GM18861 (cell line): ENCODE results near the gene PKNOX2.

ENCODE experiments used
- ATAC-seq: cut with Tn5 transposase; IDR thresholded peaks from one replicate; pipeline ENCODE4 v1.9.1; 2021; ENCODE audit not compliant: unreplicated experiment

PKNOX2 gene

GRCh38 chr11:125401746-125402145 lies 237.2 kb downstream of the PKNOX2 start:
- ATAC-seq: no peak

DNA sequence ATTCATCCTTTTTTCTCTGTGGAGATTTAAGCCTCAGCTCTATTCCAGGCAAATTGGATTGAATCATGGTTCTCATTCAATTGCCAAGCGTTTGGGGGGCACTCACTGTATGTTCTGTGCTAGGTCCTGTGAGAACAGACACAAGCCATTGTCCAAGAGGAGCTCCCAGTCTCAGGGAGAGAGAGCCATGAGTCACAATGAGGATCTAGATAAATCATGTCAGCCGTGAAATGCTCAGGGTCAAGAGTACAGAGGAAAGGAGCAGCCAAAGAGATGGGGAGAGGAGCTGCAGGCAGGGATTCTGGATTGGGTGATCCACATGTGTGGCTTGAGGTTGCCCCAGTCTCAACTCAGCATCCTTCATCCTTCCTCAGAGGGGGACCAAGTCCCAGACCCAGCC lies 237.9 kb downstream of the PKNOX2 start:
- ATAC-seq: no peak

GRCh38 chr11:125404157-125404810 lies 239.7 kb downstream of the PKNOX2 start:
- no peak for ATAC-seq

- peak; percentile 68 for ATAC-seq
Observed at GRCh38 chr11:125404811-125405790, 240.6 kb downstream of the PKNOX2 start.

GRCh38 chr11:125407046-125407445 lies 242.5 kb downstream of the PKNOX2 start:
- no peak for ATAC-seq

- no peak for ATAC-seq
Observed at GRCh38 chr11:125408311-125408711, 243.8 kb downstream of the PKNOX2 start.

DNA sequence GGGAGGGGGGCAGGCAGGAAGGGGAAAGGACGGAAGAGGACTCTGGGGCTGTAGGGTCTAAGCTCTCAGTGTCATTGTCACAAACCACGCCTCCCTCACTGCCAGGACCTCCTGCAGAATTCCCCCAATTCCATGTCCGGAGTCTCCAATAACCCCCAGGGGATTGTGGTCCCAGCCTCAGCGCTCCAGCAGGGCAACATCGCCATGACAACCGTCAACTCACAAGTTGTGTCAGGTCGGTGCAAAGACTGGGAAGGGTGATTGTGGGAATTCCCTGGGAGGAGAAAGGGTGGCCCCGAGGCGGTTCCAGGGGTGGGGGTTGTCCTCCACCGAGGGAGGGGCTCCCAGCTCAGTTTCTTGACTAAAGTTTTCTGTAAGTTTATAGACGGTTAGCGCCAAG lies 245.5 kb downstream of the PKNOX2 start:
- no peak for ATAC-seq

DNA sequence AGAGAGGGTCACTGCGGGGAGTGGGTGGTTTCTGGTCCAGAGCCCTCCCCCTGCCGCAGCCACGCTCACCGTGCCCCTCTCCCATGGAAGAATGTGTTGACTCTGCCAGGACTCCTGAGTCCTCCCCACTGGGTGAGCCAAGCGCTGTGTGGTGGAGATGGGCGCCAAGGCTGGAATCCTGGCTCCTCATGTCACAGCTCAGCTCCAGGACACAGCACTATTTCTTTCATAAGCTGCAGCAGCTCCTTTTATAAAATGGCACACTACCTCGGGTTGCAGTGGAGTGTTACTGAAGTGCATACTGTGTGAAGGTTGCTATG lies 247.6 kb downstream of the PKNOX2 start:
- ATAC-seq: no peak

GRCh38 chr11:125412509-125412908 lies 248.0 kb downstream of the PKNOX2 start:
- ATAC-seq: no peak

DNA sequence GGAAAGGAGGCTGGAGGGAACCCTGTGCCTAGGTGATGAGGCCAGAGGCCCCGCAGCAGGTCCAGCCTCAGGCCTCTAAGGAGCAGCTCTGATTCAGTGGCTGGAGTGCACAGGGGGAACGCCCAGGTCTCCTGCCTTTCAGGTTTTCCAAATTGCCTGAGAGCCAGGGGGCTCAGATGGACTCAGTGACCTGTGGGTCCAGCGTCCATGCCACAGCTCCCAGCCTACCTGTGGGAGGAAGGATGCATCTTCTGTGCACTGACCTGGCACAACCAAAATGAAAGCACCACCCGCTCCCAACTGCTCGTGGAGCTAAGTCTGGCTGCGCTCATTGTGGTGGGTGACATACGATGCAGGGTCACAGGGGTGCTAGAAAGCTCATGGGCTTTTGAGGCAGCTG lies 248.7 kb downstream of the PKNOX2 start:
- ATAC-seq: no peak

DNA sequence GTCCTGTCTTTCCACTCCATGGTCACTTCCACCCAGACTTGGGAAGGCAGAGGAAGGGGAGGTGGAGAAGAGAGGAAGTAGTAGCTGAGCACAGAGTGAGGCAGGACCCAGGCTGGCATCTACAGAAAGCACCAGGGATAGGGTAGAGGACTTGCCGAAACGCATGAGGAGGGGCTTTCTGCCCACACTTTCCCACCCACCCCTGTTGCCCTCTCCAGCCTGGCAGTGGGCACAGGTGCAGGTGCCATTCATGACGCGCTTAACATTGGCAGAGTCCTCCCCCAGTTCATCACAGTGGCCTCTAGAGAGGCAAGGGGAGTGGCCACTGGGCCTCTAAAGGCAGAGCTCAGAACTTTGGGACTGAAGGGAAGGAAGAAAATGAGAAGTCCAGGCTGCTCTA lies 249.6 kb downstream of the PKNOX2 start:
- ATAC-seq: no peak

- ATAC-seq: no peak
Observed at GRCh38 chr11:125416981-125417935, 252.7 kb downstream of the PKNOX2 start.

GRCh38 chr11:125418396-125418795 lies 253.8 kb downstream of the PKNOX2 start:
- ATAC-seq: no peak

- ATAC-seq: no peak
Observed at GRCh38 chr11:125422681-125423080, 258.1 kb downstream of the PKNOX2 start.

DNA sequence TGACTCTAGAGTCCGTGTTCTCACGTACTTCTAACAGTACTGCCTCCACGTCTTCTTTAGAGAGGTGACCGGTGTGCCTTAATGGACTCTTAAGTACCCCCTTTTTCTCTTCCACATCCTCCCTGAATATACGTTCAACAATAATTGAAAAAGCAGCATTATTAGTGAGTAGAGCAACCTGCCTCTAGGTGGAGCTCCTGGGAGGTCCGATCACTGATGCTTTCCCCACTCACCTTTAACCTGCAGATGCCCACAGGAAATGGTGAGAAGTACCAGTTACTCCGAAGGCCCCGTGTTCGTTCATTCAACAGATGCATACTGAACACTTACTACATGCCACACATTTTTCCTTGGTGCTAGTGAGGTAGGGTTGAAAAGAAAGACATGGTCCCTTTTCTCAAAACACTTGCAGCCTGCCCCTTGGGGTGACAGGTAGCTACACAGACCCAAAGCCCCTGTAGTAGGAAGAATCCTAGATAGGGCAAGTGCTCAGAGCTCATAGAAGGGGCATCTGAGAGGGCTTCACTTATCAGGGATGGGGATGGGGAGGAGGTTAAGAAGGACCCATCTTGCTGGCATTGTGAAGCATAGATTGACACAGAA lies 258.8 kb downstream of the PKNOX2 start:
- ATAC-seq: no peak

DNA sequence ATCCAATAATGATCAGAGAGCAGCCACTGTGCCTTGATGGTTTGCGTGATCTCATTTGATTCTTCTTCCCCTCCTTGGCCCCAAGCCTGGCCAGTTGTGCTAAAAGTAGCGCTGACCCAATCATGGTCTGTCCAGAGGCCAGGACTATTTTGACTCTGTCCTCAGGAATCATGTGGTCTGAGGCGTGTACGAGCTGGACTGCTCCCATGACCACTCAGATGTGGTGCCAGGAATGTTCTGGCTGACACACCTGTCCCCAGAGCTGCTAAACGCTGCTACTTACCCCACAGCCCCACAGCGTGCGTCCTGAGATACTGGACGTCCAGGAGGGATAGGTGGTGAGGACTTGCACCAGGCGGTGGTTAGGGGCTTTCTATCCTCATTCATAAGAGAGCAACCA lies 261.1 kb downstream of the PKNOX2 start:
- ATAC-seq: no peak

DNA sequence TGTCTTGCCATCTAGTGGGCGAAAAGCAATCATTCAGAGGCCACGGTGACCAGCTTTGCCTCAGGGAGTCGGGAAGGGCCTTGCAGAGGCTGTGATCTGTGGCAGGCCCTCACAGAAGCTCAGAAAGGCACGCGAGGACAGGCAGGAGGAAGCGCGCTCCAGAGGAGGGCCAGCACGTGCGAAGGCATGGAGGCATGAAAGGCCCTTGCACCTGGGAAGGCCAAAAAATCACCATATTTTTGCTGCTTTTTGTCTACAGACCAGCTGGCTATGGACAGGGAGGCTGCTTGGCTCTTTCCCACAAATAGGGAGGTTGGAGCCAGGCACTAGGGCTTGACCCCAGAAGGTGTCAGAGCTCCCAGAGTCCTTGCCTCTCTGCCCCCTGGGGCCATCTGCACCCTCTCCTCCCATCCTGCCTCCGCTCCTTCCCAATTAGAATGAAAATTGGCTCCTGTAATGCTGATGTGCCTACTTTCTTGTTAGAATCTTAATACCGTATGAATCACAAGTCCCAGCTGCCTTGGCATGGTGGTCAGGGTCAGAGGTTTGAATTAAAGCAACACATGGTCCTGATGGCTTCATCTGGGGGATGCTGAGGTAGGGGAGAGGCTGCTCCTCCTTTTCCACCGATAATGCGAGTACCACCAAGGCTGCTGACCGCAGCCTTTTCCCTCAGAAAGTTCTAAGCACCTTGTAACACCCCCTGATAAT lies 262.4 kb downstream of the PKNOX2 start:
- no peak for ATAC-seq

DNA sequence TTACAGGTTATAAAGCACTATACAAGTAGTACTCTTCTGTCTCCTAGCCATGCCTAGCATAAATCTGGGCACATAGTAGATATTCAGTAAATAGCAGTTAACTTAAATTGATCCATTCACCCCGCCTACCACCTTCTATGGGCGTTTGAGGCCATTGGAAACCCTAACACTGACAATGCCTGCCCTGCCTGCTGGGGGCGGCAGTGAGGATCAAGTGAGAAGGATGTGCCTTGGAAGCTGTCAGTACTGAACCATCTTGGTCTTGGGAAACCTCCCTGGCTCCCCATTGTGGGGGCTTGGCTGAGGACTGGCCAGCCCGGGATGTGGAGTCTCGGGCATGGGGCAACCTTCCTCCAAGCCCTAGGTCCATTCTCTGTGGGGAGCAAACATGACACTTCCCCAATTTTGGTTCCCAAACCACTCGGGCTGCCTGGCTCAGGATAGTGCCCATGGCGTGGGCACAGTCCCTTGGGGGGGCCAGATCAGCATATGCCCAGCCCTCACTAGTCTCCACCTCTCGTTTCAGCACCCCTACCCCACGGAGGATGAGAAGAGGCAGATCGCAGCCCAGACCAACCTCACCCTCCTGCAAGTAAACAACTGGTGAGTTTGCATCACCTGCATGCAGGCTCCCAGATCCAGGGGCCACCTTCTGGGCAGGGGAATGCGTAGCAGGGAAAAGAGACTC lies 264.1 kb downstream of the PKNOX2 start:
- ATAC-seq: no peak

- ATAC-seq: no peak
Observed at GRCh38 chr11:125429174-125429707, 264.7 kb downstream of the PKNOX2 start.
